ENCODE data around the gene RAG2.

The RAG2 gene

DNA sequence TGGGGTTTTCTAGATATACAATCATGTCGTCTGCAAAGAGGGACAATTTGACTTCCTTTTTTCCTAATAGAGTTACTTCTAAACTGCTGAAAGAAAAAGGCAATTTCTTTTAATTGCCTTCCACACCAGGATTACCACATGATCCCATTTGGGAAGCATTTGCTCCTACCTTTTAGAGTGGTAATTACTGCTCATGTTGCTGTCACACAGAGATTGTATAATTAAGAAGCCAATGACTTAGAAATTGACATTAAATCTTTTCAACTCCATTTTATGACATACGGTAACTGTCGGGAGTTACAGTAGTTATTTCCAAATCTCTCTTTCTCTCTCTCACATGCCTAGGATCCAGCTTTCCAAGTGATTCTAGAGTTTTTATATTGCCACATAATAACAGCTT, 17.8 kb upstream of the RAG2 start:
- no peak for TF ChIP-seq SUZ12 (IDR thresholded peaks at IDR 0.05; ENCODE audit: extremely low read depth, insufficient read depth, insufficient read length)
- TF ChIP-seq ZNF274 (IDR thresholded peaks at IDR 0.05; ENCODE audit: low read depth, low read length), result no peak
- TF ChIP-seq YY1 (IDR thresholded peaks at IDR 0.05; ENCODE audit: insufficient read depth, insufficient read length), result no peak
- no peak for DNase-seq (ENCODE audit: low read depth, low spot score)
- H3K4me3 ChIP-seq (ENCODE audit: insufficient read length, low read depth), result no peak overlapping the region
- no peak overlapping the region for H3K9ac ChIP-seq (ENCODE audit: insufficient read length, low read depth)
- H3K4me1 ChIP-seq (ENCODE audit: insufficient read depth, insufficient read length), result no peaks in the 10 kb centered on the region
- H3K36me3 ChIP-seq (ENCODE audit: insufficient read depth, insufficient read length, low read length), result no peaks in the 10 kb centered on the region
- H3K27me3 ChIP-seq (ENCODE audit: insufficient read depth, insufficient read length), result no peaks in the 10 kb centered on the region
- no peaks in the 10 kb centered on the region for H3K9me3 ChIP-seq (ENCODE audit: insufficient read depth, low read length)

DNA sequence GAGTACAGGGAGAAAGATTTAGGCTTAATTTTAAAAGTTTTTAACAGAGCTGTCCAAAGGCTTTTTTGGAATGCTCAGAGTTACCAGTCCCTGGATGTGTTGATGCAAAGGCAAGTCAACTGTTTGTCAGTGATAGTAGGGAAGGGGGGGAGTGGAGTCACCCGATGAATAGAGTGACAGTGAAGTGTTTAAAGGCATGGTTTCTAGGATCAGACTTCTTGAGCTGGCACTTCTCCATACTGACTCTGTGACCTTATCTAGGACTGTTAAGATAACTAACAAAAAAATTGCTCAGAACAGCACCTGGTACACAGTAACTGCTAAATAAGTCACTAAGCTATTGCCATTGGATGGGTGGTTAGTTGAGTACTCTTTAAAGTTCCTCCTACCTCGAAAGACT, 11.3 kb upstream of the RAG2 start:
- H3K4me3 ChIP-seq (ENCODE audit: insufficient read length, low read depth), result no peak overlapping the region
- no peaks in the 10 kb centered on the region for H3K27me3 ChIP-seq (ENCODE audit: insufficient read depth, insufficient read length)
- DNase-seq (ENCODE audit: low read depth, low spot score), result no peak
- H3K36me3 ChIP-seq (ENCODE audit: insufficient read depth, insufficient read length, low read length), result no peaks in the 10 kb centered on the region
- TF ChIP-seq YY1 (IDR thresholded peaks at IDR 0.05; ENCODE audit: insufficient read depth, insufficient read length), result no peak
- TF ChIP-seq ZNF274 (IDR thresholded peaks at IDR 0.05; ENCODE audit: low read depth, low read length), result no peak
- no peak for TF ChIP-seq SUZ12 (IDR thresholded peaks at IDR 0.05; ENCODE audit: extremely low read depth, insufficient read depth, insufficient read length)
- no peaks in the 10 kb centered on the region for H3K4me1 ChIP-seq (ENCODE audit: insufficient read depth, insufficient read length)
- H3K9ac ChIP-seq (ENCODE audit: insufficient read length, low read depth), result no peak overlapping the region
- H3K9me3 ChIP-seq (ENCODE audit: insufficient read depth, low read length), result no peaks in the 10 kb centered on the region

DNA sequence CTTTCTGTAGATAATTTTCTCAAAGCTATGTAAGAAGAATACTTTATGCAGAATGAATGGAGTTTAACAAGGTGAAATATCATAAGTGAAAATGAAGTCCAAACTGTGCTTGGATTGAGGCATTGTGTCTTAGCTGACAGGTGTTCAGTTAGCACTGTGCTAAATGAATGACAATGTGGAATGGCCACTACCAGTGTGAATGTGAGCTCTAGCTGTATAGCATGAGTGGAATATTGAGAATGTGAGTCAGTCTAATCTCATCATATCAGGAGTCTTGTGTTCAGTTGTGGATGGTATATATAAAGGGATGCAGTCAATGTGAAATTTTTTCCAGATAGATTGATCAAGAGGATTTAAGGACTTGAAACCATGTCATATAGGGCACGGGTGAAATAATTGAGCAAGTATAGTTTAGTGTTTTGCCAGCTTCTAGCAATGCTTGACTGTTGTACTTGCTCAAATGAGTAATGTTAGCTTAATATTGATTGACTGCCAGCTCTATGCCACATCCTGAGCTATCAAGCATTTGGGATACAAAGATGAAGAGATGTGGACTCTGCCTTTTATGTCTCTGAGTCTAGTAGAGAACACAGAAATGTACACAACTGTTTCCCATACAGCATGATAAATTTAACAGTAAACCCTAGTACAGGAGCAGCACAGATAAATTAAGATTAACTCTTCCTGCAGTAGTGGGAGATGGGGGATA, 10.6 kb upstream of the RAG2 start:
- DNase-seq (ENCODE audit: low read depth, low spot score), result no peak
- no peaks in the 10 kb centered on the region for H3K36me3 ChIP-seq (ENCODE audit: insufficient read depth, insufficient read length, low read length)
- no peak overlapping the region for H3K4me3 ChIP-seq (ENCODE audit: insufficient read length, low read depth)
- no peaks in the 10 kb centered on the region for H3K9me3 ChIP-seq (ENCODE audit: insufficient read depth, low read length)
- TF ChIP-seq ZNF274 (IDR thresholded peaks at IDR 0.05; ENCODE audit: low read depth, low read length) (no peak), SUZ12 (IDR thresholded peaks at IDR 0.05; ENCODE audit: extremely low read depth, insufficient read depth, insufficient read length) (no peak), YY1 (IDR thresholded peaks at IDR 0.05; ENCODE audit: insufficient read depth, insufficient read length) (no peak)
- H3K9ac ChIP-seq (ENCODE audit: insufficient read length, low read depth), result no peak overlapping the region
- no peaks in the 10 kb centered on the region for H3K27me3 ChIP-seq (ENCODE audit: insufficient read depth, insufficient read length)
- H3K4me1 ChIP-seq (ENCODE audit: insufficient read depth, insufficient read length), result no peaks in the 10 kb centered on the region

DNA sequence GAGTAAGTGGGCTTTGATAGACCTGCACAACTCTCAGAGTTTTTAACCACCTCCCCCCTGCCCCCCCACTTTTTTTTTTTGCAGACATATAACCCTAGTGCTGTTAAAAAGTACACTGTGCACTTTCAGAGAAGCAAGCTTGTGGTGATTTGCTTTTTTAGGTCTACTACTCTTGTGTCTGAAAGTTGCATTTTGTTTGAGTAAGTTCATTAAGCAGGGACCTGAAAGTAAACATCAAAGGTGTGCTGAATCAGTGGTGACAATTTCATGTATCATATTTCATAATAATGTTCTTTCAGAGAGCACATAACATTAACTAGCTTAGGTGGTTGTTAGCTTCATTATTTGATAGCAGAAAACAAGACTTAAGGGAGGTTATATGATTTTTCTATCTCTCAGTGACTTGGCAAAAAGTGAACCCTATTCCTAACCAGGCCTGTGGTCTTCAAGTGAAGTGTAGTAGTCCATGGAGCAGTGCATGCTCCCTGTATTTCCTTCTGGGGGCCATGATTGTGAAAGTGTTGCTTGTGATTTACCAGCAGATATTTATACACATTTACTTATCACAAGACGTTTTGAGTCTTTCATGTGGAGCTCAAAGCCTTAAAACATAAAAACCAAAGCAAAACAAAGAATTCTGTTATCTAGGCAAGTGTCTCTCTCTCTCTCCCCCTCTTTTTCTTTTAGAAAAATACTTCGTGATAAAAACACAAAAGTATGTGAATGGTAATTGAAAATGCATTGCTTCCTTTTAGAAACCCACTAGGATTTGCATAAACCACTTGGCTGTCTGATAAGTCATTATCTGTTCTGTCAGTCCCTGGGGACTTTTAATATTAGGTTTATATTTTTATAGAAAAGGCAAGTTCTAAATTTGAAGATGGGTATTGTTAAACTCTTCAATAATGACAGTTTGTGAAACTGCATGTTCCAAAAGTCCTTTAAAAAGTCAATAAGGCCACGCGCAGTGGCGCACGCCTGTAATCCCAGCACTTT, 7.5 kb upstream of the RAG2 start:
- Histone ChIP-seq H3K9ac (ENCODE audit: insufficient read length, low read depth) (no peak overlapping the region), H3K4me1 (ENCODE audit: insufficient read depth, insufficient read length) (no peaks in the 10 kb centered on the region), H3K9me3 (ENCODE audit: insufficient read depth, low read length) (no peaks in the 10 kb centered on the region), H3K36me3 (ENCODE audit: insufficient read depth, insufficient read length, low read length) (no peaks in the 10 kb centered on the region), H3K4me3 (ENCODE audit: insufficient read length, low read depth) (no peak overlapping the region), H3K27me3 (ENCODE audit: insufficient read depth, insufficient read length) (no peaks in the 10 kb centered on the region)
- DNase-seq (ENCODE audit: low read depth, low spot score), result no peak
- TF ChIP-seq YY1 (IDR thresholded peaks at IDR 0.05; ENCODE audit: insufficient read depth, insufficient read length), result no peak
- TF ChIP-seq SUZ12 (IDR thresholded peaks at IDR 0.05; ENCODE audit: extremely low read depth, insufficient read depth, insufficient read length), result no peak
- TF ChIP-seq ZNF274 (IDR thresholded peaks at IDR 0.05; ENCODE audit: low read depth, low read length), result no peak

DNA sequence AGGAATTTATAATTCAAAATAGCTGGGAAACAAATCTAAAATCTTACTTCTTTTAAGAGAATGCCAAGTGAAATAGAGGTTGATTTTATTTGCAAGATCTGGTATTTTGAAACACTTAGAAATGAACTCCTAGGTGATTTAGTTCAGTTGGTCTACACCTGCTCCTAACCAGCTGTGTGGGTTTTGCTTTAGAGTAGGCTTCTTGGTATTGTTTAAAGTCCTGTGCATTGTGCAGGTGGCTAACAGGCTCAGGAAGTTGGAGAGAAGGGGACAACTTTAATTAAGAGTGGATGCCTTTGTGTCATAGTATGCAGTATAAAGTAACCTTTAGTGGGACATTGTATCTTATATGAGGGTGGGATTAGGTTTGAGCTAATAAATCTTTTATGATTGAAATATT, 4.1 kb upstream of the RAG2 start:
- no peak for DNase-seq (ENCODE audit: low read depth, low spot score)
- Histone ChIP-seq H3K36me3 (ENCODE audit: insufficient read depth, insufficient read length, low read length) (no peaks in the 10 kb centered on the region), H3K27me3 (ENCODE audit: insufficient read depth, insufficient read length) (no peaks in the 10 kb centered on the region), H3K9me3 (ENCODE audit: insufficient read depth, low read length) (no peaks in the 10 kb centered on the region), H3K9ac (ENCODE audit: insufficient read length, low read depth) (no peak overlapping the region), H3K4me1 (ENCODE audit: insufficient read depth, insufficient read length) (no peaks in the 10 kb centered on the region), H3K4me3 (ENCODE audit: insufficient read length, low read depth) (no peak overlapping the region)
- no peak for TF ChIP-seq ZNF274 (IDR thresholded peaks at IDR 0.05; ENCODE audit: low read depth, low read length)
- no peak for TF ChIP-seq YY1 (IDR thresholded peaks at IDR 0.05; ENCODE audit: insufficient read depth, insufficient read length)
- no peak for TF ChIP-seq SUZ12 (IDR thresholded peaks at IDR 0.05; ENCODE audit: extremely low read depth, insufficient read depth, insufficient read length)

DNA sequence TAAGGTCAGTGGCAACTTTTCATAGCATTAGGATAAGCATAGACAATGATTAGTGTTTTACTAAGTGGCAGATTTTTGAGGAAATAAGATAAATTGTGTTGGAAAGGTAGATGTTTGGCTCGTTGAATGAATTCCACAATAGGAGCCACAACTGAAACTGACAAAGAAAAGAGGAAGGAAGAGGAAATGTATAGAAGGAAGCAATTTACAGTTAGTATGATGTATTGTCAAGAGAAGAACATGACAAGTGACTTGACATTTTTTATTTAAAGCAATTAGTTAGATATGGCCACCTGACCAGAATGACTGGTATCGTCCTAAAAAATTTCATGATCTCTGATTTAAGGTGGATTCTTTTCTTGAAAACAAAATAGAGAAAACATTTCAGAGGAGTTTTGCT, 3.1 kb upstream of the RAG2 start:
- DNase-seq (ENCODE audit: low read depth, low spot score), result no peak
- Histone ChIP-seq H3K9me3 (ENCODE audit: insufficient read depth, low read length) (no peaks in the 10 kb centered on the region), H3K27me3 (ENCODE audit: insufficient read depth, insufficient read length) (no peaks in the 10 kb centered on the region), H3K4me1 (ENCODE audit: insufficient read depth, insufficient read length) (no peaks in the 10 kb centered on the region), H3K36me3 (ENCODE audit: insufficient read depth, insufficient read length, low read length) (no peaks in the 10 kb centered on the region), H3K9ac (ENCODE audit: insufficient read length, low read depth) (no peak overlapping the region), H3K4me3 (ENCODE audit: insufficient read length, low read depth) (no peak overlapping the region)
- TF ChIP-seq YY1 (IDR thresholded peaks at IDR 0.05; ENCODE audit: insufficient read depth, insufficient read length) (no peak), SUZ12 (IDR thresholded peaks at IDR 0.05; ENCODE audit: extremely low read depth, insufficient read depth, insufficient read length) (no peak), ZNF274 (IDR thresholded peaks at IDR 0.05; ENCODE audit: low read depth, low read length) (no peak)

DNA sequence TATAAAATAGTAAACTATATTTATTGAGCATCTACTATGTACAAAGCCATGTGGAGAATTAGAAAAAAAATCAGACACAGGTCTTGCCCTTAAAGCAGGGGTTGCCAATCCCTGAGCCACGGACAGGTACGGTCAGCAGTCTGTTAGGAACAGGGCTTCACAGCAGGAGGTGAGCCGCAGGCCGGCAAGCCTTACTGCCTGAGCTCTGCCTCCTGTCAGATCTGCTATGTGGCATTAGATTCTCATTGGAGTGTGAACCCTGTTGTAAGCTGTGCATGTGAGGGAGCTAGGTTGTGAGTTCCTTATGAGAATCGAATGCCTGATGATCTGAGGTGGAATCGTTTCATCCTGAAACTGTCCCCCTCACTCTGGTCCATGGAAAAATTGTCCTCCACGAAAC, 2.1 kb upstream of the RAG2 start:
- Histone ChIP-seq H3K27me3 (ENCODE audit: insufficient read depth, insufficient read length) (no peaks in the 10 kb centered on the region), H3K4me1 (ENCODE audit: insufficient read depth, insufficient read length) (no peaks in the 10 kb centered on the region), H3K9ac (ENCODE audit: insufficient read length, low read depth) (no peak overlapping the region), H3K9me3 (ENCODE audit: insufficient read depth, low read length) (no peaks in the 10 kb centered on the region), H3K36me3 (ENCODE audit: insufficient read depth, insufficient read length, low read length) (no peaks in the 10 kb centered on the region), H3K4me3 (ENCODE audit: insufficient read length, low read depth) (no peak overlapping the region)
- no peak for DNase-seq (ENCODE audit: low read depth, low spot score)
- TF ChIP-seq YY1 (IDR thresholded peaks at IDR 0.05; ENCODE audit: insufficient read depth, insufficient read length) (no peak), SUZ12 (IDR thresholded peaks at IDR 0.05; ENCODE audit: extremely low read depth, insufficient read depth, insufficient read length) (no peak), ZNF274 (IDR thresholded peaks at IDR 0.05; ENCODE audit: low read depth, low read length) (no peak)

All from NT2/D1 (cell line).